ENCODE data around the gene GNAL.

GNAL gene

DNA sequence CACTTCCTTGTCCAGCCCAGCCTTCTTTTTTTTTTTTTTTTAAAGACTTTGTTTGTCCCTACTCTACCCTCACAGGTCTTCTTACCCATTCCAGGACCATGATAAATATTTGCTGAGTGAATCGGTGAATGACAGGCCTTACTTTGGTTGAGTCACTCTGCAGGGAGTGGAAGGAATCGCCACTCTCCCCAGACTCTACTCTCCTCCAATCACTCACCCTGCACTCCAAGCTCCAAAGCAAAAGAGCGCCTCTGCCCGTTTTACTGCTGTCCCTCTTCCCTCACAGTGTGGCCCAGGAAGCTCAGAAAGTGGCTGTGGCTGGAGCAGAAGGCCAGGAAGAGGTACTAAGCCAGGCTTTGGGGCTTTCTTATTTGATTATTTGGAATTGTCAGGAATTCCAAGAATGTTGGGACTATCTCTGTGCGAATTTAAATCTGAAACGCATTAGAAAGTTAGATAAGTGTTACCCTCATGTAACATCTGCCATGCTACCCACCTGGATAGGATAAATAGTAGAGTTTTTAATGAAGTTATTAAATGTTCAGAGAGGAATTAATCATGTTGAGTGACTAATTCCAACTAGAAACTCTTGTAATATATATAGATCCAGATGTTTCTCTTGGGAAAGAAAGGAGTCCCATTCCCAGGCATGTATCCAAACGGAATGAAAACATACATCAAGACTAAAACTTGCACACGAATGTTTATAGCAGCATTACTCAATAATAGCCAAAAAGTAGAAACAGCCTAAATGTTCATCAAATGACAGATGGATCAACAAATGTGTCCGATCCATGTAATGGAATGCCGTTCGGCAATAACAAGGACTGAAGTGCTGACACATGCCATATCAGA, 119.2 kb downstream of the GNAL start:
- DNase-seq (ENCODE audit: extremely low read depth, low read depth): no peak
- no peak overlapping the region for H3K4me3 ChIP-seq (replicated peaks; ENCODE audit: low read depth, low read length)
- TF ChIP-seq CTCF (IDR thresholded peaks at IDR 0.05; ENCODE audit: low read depth, low read length, missing control alignments): no peak

DNA sequence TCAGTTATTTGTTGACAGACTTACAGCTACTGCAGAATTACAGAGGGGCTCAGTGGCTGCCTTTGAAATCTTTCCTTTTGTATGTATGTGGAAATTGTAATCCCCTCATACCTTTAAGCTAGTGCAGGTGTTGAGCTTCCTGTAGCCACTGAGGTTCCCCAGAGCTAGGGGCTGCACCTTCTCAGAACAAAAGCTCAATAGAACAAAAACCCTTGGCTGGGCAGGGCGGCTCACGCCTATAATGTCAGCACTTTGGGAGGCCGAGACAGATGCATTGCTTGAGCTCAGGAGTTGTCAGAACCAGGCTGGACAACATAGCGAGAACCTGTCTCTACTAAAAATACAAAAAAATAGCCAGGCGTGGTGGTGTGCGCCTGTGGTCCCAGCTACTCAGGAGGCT, 120.8 kb downstream of the GNAL start:
- no peak for TF ChIP-seq CTCF (IDR thresholded peaks at IDR 0.05; ENCODE audit: low read depth, low read length, missing control alignments)
- H3K4me3 ChIP-seq (replicated peaks; ENCODE audit: low read depth, low read length): no peak overlapping the region
- DNase-seq (ENCODE audit: extremely low read depth, low read depth): no peak

DNA sequence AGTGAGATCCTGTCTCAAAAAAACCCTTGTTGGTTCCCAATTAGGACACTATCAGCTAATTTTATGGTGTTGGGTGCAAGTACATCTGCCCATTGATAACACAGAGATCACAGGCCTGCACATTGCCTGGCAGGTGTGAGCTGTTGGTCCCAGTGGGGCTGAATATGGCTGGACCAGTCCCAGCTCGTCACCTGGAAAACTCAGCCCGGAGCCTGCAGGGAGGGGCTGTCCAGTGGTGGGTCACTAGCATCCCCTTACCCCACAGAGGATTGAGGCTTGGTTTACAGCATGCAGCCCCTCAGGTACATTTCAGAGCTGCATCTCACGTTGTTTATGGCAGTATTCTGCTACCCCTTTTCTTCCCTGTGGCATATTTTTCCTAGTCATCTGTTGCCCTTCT, 121.3 kb downstream of the GNAL start:
- no peak overlapping the region for H3K4me3 ChIP-seq (replicated peaks; ENCODE audit: low read depth, low read length)
- no peak for DNase-seq (ENCODE audit: extremely low read depth, low read depth)
- no peak for TF ChIP-seq CTCF (IDR thresholded peaks at IDR 0.05; ENCODE audit: low read depth, low read length, missing control alignments)

DNA sequence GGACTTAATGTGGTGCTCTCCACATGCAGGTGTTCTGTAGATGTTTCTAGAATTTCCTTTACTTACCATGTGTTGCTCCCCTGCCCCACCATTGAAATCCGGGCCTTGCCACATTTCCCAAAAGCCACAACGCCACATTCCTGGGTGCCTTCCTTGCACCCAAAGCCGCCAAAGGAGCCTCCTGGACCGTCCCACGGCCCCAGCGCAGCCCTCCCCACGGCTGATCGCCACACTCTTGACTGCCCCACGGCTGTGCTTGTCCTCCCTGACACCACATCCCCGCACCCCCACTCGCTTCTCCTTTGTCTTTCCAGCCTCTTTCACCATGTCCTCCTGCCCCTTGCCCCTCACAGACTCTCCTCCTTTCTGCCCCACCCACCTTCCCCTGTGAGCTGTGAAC, 121.9 kb downstream of the GNAL start:
- H3K4me3 ChIP-seq (replicated peaks; ENCODE audit: low read depth, low read length): no peak overlapping the region
- TF ChIP-seq CTCF (IDR thresholded peaks at IDR 0.05; ENCODE audit: low read depth, low read length, missing control alignments): no peak
- DNase-seq (ENCODE audit: extremely low read depth, low read depth): no peak

DNA sequence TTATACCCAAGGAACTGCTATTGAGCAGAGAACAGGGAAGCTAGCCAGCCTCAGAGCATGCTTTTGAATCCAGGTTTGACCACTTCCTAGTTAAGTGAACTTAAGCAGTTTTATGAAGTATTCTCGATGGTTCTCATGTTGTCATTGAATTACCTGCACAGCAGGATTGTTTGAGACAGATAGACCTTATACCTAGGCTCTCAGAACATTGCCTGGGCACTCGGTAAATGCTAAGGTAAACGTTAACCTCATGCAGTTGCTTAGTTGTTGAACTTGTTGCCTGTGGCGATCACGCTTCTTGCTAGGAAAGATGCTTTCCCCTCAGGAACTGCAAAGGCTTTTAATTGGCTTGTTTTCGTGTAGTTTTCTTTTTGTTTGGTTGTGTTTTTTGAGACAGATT, 128.2 kb downstream of the GNAL start:
- DNase-seq (ENCODE audit: extremely low read depth, low read depth): no peak
- TF ChIP-seq CTCF (IDR thresholded peaks at IDR 0.05; ENCODE audit: low read depth, low read length, missing control alignments): no peak
- no peak overlapping the region for H3K4me3 ChIP-seq (replicated peaks; ENCODE audit: low read depth, low read length)

- no peak overlapping the region for H3K4me3 ChIP-seq (replicated peaks; ENCODE audit: low read depth, low read length)
- TF ChIP-seq CTCF (IDR thresholded peaks at IDR 0.05; ENCODE audit: low read depth, low read length, missing control alignments): no peak
- DNase-seq (ENCODE audit: extremely low read depth, low read depth): no peak
These were observed 129.6 kb downstream of the GNAL start for GRCh38 chr18:11818486-11819203.
